ENCODE data around the gene SLC17A1.

The SLC17A1 gene

DNA sequence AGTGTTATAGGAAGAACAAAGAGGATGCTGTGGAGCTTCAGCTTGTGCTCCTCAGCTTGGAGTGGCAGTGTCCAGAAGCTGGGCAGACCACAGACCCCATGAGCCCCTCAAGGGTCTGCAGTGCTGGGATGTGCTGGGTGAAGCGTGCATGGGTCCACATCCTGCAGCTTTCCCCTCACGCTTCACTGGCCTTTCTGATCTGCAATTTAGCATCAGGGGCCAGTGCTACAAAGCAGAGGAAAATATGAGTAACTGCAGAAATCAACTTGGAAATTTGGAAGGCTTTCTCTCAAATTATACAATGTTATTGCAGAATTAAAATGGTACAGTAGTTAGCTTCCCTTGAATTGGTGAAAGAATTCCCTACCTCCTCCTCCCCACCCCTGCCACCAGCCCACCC is 67.2 kb downstream of the SLC17A1 start:
- TF ChIP-seq, protein P1, sequence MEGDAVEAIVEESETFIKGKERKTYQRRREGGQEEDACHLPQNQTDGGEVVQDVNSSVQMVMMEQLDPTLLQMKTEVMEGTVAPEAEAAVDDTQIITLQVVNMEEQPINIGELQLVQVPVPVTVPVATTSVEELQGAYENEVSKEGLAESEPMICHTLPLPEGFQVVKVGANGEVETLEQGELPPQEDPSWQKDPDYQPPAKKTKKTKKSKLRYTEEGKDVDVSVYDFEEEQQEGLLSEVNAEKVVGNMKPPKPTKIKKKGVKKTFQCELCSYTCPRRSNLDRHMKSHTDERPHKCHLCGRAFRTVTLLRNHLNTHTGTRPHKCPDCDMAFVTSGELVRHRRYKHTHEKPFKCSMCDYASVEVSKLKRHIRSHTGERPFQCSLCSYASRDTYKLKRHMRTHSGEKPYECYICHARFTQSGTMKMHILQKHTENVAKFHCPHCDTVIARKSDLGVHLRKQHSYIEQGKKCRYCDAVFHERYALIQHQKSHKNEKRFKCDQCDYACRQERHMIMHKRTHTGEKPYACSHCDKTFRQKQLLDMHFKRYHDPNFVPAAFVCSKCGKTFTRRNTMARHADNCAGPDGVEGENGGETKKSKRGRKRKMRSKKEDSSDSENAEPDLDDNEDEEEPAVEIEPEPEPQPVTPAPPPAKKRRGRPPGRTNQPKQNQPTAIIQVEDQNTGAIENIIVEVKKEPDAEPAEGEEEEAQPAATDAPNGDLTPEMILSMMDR (IDR thresholded peaks at IDR 0.05; ENCODE audit: borderline replicate concordance, insufficient read depth, low read depth, low read length), result no peak
- no peak overlapping the region for H3K4me3 ChIP-seq (ENCODE audit: low read depth, low read length)

GRCh38 chr6:25757936-25758642 is 73.8 kb downstream of the SLC17A1 start:
- H3K4me3 ChIP-seq (ENCODE audit: low read depth, low read length), result no peak overlapping the region
- TF ChIP-seq, protein P1 (IDR thresholded peaks at IDR 0.05; ENCODE audit: borderline replicate concordance, insufficient read depth, low read depth, low read length), result no peak

DNA sequence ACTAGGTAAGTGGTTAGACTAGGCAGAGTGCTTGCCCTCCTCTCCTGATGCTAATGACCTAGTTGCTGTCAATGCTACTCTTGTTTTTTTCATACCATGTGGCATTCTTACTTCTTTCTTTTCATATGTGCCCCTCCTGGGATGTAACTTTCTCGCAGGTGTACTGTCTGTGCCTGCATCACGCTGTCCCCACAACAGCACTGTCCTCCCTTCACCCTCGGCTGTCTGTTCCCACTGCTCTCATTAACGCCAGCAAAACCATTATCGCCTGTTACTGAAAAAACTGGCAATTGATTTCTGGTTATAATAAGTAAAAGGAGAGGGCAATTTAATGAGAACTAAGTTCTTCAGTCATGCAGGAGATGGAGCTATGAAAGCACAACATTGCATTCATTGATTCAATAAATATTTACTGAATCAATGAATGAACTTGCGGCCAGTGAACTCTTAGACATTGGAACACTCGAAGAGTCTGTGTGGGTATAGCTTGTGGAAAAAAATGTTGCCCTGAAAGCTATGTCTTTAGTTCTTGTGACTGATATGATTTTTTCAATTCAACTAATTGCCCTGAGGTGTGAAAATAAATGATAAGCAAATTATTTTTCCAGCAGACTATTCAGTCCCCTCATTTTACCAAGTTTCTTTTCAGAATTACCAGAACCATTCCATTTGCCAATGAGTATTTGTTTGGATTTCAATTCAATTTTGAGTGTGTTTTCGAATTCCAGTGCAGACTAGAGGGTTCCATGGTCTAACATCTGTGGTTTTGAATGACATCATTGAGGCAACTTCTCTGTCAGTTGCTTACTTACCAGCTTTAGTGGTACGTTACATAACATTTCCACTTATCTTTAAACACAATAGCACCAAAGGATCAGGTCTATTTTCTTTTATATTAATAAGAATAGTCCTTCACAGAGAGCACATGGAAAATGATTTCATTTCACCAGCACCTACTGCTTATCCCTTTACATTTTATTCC is 75.2 kb downstream of the SLC17A1 start:
- TF ChIP-seq, protein P1 (IDR thresholded peaks at IDR 0.05; ENCODE audit: borderline replicate concordance, insufficient read depth, low read depth, low read length), result no peak
- H3K4me3 ChIP-seq (ENCODE audit: low read depth, low read length), result no peak overlapping the region

- TF ChIP-seq, protein P1 (IDR thresholded peaks at IDR 0.05; ENCODE audit: borderline replicate concordance, insufficient read depth, low read depth, low read length), result no peak
- no peak overlapping the region for H3K4me3 ChIP-seq (ENCODE audit: low read depth, low read length)
Measured at GRCh38 chr6:25755483-25755882, 76.4 kb downstream of the SLC17A1 start.

DNA sequence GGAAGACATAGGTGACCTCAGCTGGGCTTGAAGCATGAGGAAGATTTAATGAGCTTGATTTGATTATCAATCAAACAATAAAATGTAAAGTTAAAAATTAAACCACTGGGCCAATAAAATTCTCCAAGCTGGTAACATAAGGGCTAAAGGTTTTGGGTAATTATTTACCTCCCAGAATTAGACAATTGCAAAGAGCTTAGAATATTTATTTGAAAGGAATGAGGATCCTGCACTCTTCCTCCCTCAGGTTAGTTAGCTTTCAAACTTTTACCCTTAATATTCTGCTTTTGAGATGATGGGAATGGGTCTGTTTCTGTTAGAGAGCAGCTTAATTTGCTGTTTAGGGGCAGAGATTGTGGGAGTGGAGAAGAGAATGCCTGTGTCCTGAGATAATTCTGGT is 77.3 kb downstream of the SLC17A1 start, which contains the start of gene SLC17A4:
TSS of gene SLC17A4 (plus strand) at position 208 of the 400 bp plus-strand sequence. CDS start 7,221 bp downstream, outside the sequence.
- TF ChIP-seq, protein P1 (IDR thresholded peaks at IDR 0.05; ENCODE audit: borderline replicate concordance, insufficient read depth, low read depth, low read length), result no peak
- no peak within 1 kb of the TSS for H3K4me3 ChIP-seq (ENCODE audit: low read depth, low read length)

GRCh38 chr6:25753079-25753478 is 78.8 kb downstream of the SLC17A1 start:
- H3K4me3 ChIP-seq (ENCODE audit: low read depth, low read length), result no peak overlapping the region
- TF ChIP-seq, protein P1 (IDR thresholded peaks at IDR 0.05; ENCODE audit: borderline replicate concordance, insufficient read depth, low read depth, low read length), result no peak

All from GM12875 (cell line).